ENCODE data around the gene MINAR2.
A peak's percentile ranks its signal among the peaks of the same experiment; 100 is the strongest.

Gene MINAR2

GRCh38 chr5:129767927-129768380, 20.1 kb downstream of the MINAR2 start:
- no peak overlapping the region for H2BK120ac ChIP-seq (ENCODE audit: low read depth, low read length)
- no peak overlapping the region for H3K4ac ChIP-seq (ENCODE audit: low read length)
- no peak overlapping the region for H2AK5ac ChIP-seq (ENCODE audit: low read depth, low read length)
- no peaks in the 10 kb centered on the region for H3K36me3 ChIP-seq (replicated peaks in 1 of 2; ENCODE audit: control insufficient read depth in 2 of 2, insufficient read depth in 2 of 2, low read length in 2 of 2)
- DNase-seq (ENCODE audit: low spot score) = peak; percentile 87
- no peak overlapping the region for H3K27ac ChIP-seq (replicated peaks; ENCODE audit: low read length)
- H4K91ac ChIP-seq (ENCODE audit: low read depth, low read length, poor library complexity) = no peak overlapping the region
- H4K8ac ChIP-seq (ENCODE audit: low read depth, low read length) = no peak overlapping the region
- H2BK12ac ChIP-seq (ENCODE audit: low read length) = no peak overlapping the region
- H3K23ac ChIP-seq (ENCODE audit: low read depth, low read length, poor library complexity) = no peak overlapping the region
- no peak overlapping the region for H3K4me2 ChIP-seq (ENCODE audit: insufficient read depth, low read length, poor library complexity, severe bottlenecking)
- no peak overlapping the region for H2BK5ac ChIP-seq (ENCODE audit: low read length)
- H3K27me3 ChIP-seq (ENCODE audit: control insufficient read depth in 3 of 3, insufficient read depth in 3 of 3, low read depth in 1 of 3, low read length in 3 of 3) = peaks cover 0 to 16% (median 1%) of the 10 kb centered on the region in 3 experiments
- H3K4me1 ChIP-seq (ENCODE audit: control insufficient read depth in 2 of 2, insufficient read depth in 1 of 2, low read depth in 1 of 2, low read length in 2 of 2) = peaks cover 1 to 4% of the 10 kb centered on the region in 2 donors
- no peak overlapping the region for H3K18ac ChIP-seq (ENCODE audit: low read length)
- WGBS, 2 donors (ENCODE audit: extremely low coverage in 2 of 2, insufficient read length in 2 of 2, insufficient replicate concordance in 1 of 2) = no CpG with 5 or more reads among the region's 3 CpGs
- no peak overlapping the region for H3K4me3 ChIP-seq (ENCODE audit: low read length in 2 of 2)
- no peak overlapping the region for H3K9ac ChIP-seq (ENCODE audit: low read depth, low read length, poor library complexity)
- no peaks in the 10 kb centered on the region for H3K9me3 ChIP-seq (replicated peaks in 1 of 2; ENCODE audit: control insufficient read depth in 2 of 2, insufficient read depth in 1 of 2, low read depth in 1 of 2, low read length in 2 of 2)
- H3K79me1 ChIP-seq (ENCODE audit: low read depth, low read length) = no peaks in the 10 kb centered on the region
- H3K14ac ChIP-seq (ENCODE audit: low read length) = no peak overlapping the region
- H2BK15ac ChIP-seq (ENCODE audit: low read length) = no peak overlapping the region
- no peak overlapping the region for H2AFZ ChIP-seq (ENCODE audit: low read length)

- Histone ChIP-seq H3K4me2 (ENCODE audit: insufficient read depth, low read length, poor library complexity, severe bottlenecking) (no peak overlapping the region), H4K8ac (ENCODE audit: low read depth, low read length) (no peak overlapping the region), H3K14ac (ENCODE audit: low read length) (no peak overlapping the region), H3K4me3 (ENCODE audit: low read length in 2 of 2) (no peak overlapping the region), H3K4ac (ENCODE audit: low read length) (no peak overlapping the region), H2AFZ (ENCODE audit: low read length) (no peak overlapping the region), H4K91ac (ENCODE audit: low read depth, low read length, poor library complexity) (no peak overlapping the region), H3K36me3 (replicated peaks in 1 of 2; ENCODE audit: control insufficient read depth in 2 of 2, insufficient read depth in 2 of 2, low read length in 2 of 2) (no peaks in the 10 kb centered on the region), H3K9me3 (replicated peaks in 1 of 2; ENCODE audit: control insufficient read depth in 2 of 2, insufficient read depth in 1 of 2, low read depth in 1 of 2, low read length in 2 of 2) (no peaks in the 10 kb centered on the region), H2BK15ac (ENCODE audit: low read length) (no peak overlapping the region), H2BK12ac (ENCODE audit: low read length) (no peak overlapping the region), H3K9ac (ENCODE audit: low read depth, low read length, poor library complexity) (no peak overlapping the region), H3K27ac (replicated peaks; ENCODE audit: low read length) (no peak overlapping the region), H3K4me1 (ENCODE audit: control insufficient read depth in 2 of 2, insufficient read depth in 1 of 2, low read depth in 1 of 2, low read length in 2 of 2) (peaks cover 1 to 4% of the 10 kb centered on the region in 2 donors), H3K79me1 (ENCODE audit: low read depth, low read length) (no peaks in the 10 kb centered on the region), H3K18ac (ENCODE audit: low read length) (no peak overlapping the region), H3K27me3 (ENCODE audit: control insufficient read depth in 3 of 3, insufficient read depth in 3 of 3, low read depth in 1 of 3, low read length in 3 of 3) (peaks cover 0 to 16% (median 1%) of the 10 kb centered on the region in 3 experiments), H2BK120ac (ENCODE audit: low read depth, low read length) (no peak overlapping the region), H3K23ac (ENCODE audit: low read depth, low read length, poor library complexity) (no peak overlapping the region), H2BK5ac (ENCODE audit: low read length) (no peak overlapping the region), H2AK5ac (ENCODE audit: low read depth, low read length) (no peak overlapping the region)
- DNase-seq (ENCODE audit: low spot score) = no peak
- WGBS, 2 donors (ENCODE audit: extremely low coverage in 2 of 2, insufficient read length in 2 of 2, insufficient replicate concordance in 1 of 2) = no CpG with 5 or more reads among the region's 6 CpGs
Observed at GRCh38 chr5:129768735-129769134, 20.8 kb downstream of the MINAR2 start.

DNA sequence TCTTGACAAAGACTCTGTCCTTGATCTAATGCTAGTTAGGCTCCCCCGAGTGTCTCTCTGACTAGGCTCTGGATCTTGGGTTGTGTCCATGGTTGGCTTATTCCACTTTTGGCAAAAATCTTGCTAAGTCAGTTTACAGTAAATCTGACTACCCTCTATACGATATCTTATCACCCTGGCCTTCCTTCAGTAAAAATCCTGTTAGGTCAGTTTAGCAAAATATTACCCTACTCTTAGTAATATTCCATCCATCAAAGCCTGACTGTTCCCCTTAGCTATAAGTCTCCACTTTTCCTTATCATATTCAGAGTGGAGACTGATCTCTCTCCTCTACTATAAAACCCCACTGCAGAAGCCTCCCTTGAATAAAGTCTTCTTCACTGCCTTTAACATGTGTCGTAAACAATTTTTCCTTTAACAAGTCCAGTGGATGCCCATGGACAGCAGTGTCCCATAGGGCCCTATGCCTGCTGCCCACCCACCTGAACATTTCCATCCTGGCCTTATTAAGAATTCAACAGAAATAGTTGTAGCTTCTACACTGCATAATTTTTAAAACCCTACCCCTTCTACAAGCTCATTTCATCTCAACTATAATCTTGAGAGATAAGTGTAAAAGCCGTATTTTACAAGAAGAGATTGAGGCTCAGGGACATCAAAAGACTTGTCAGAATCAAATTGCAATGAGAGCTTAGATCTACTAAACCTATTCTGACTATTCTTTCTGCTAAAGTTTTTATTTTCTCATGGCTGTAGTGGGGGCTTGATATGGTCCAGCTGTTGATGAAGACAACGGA, 22.3 kb downstream of the MINAR2 start:
- Histone ChIP-seq H3K18ac (ENCODE audit: low read length) (no peak overlapping the region), H3K9ac (ENCODE audit: low read depth, low read length, poor library complexity) (no peak overlapping the region), H3K4me3 (ENCODE audit: low read length in 2 of 2) (no peak overlapping the region), H3K14ac (ENCODE audit: low read length) (no peak overlapping the region), H2BK12ac (ENCODE audit: low read length) (no peak overlapping the region), H2AFZ (ENCODE audit: low read length) (no peak overlapping the region), H2AK5ac (ENCODE audit: low read depth, low read length) (no peak overlapping the region), H3K9me3 (replicated peaks in 1 of 2; ENCODE audit: control insufficient read depth in 2 of 2, insufficient read depth in 1 of 2, low read depth in 1 of 2, low read length in 2 of 2) (no peaks in the 10 kb centered on the region), H3K27me3 (ENCODE audit: control insufficient read depth in 3 of 3, insufficient read depth in 3 of 3, low read depth in 1 of 3, low read length in 3 of 3) (peaks cover 0 to 16% (median 1%) of the 10 kb centered on the region in 3 experiments), H3K79me1 (ENCODE audit: low read depth, low read length) (no peaks in the 10 kb centered on the region), H3K36me3 (replicated peaks in 1 of 2; ENCODE audit: control insufficient read depth in 2 of 2, insufficient read depth in 2 of 2, low read length in 2 of 2) (no peaks in the 10 kb centered on the region), H2BK15ac (ENCODE audit: low read length) (no peak overlapping the region), H3K4me2 (ENCODE audit: insufficient read depth, low read length, poor library complexity, severe bottlenecking) (no peak overlapping the region), H4K91ac (ENCODE audit: low read depth, low read length, poor library complexity) (no peak overlapping the region), H4K8ac (ENCODE audit: low read depth, low read length) (no peak overlapping the region), H3K4ac (ENCODE audit: low read length) (no peak overlapping the region), H3K23ac (ENCODE audit: low read depth, low read length, poor library complexity) (no peak overlapping the region), H3K27ac (replicated peaks; ENCODE audit: low read length) (no peak overlapping the region), H2BK120ac (ENCODE audit: low read depth, low read length) (no peak overlapping the region), H3K4me1 (ENCODE audit: control insufficient read depth in 2 of 2, insufficient read depth in 1 of 2, low read depth in 1 of 2, low read length in 2 of 2) (peaks cover 1 to 4% of the 10 kb centered on the region in 2 donors), H2BK5ac (ENCODE audit: low read length) (no peak overlapping the region)
- no peak for DNase-seq (ENCODE audit: low spot score)
- WGBS, 2 donors (ENCODE audit: extremely low coverage in 2 of 2, insufficient read length in 2 of 2, insufficient replicate concordance in 1 of 2) = no CpG with 5 or more reads among the region's 5 CpGs

GRCh38 chr5:129771058-129771838, 23.4 kb downstream of the MINAR2 start:
- Histone ChIP-seq H3K4me3 (ENCODE audit: low read length in 2 of 2) (no peak overlapping the region), H3K27ac (replicated peaks; ENCODE audit: low read length) (no peak overlapping the region), H4K91ac (ENCODE audit: low read depth, low read length, poor library complexity) (no peak overlapping the region), H2BK120ac (ENCODE audit: low read depth, low read length) (no peak overlapping the region), H3K27me3 (ENCODE audit: control insufficient read depth in 3 of 3, insufficient read depth in 3 of 3, low read depth in 1 of 3, low read length in 3 of 3) (peaks cover 0 to 16% (median 1%) of the 10 kb centered on the region in 3 experiments), H3K36me3 (replicated peaks in 1 of 2; ENCODE audit: control insufficient read depth in 2 of 2, insufficient read depth in 2 of 2, low read length in 2 of 2) (no peaks in the 10 kb centered on the region), H3K4ac (ENCODE audit: low read length) (no peak overlapping the region), H3K14ac (ENCODE audit: low read length) (no peak overlapping the region), H3K23ac (ENCODE audit: low read depth, low read length, poor library complexity) (no peak overlapping the region), H2BK15ac (ENCODE audit: low read length) (no peak overlapping the region), H3K4me2 (ENCODE audit: insufficient read depth, low read length, poor library complexity, severe bottlenecking) (no peak overlapping the region), H2AFZ (ENCODE audit: low read length) (peak overlapping the region; percentile 62), H3K18ac (ENCODE audit: low read length) (no peak overlapping the region), H3K9ac (ENCODE audit: low read depth, low read length, poor library complexity) (no peak overlapping the region), H2AK5ac (ENCODE audit: low read depth, low read length) (no peak overlapping the region), H3K79me1 (ENCODE audit: low read depth, low read length) (no peaks in the 10 kb centered on the region), H2BK5ac (ENCODE audit: low read length) (no peak overlapping the region), H4K8ac (ENCODE audit: low read depth, low read length) (no peak overlapping the region), H3K4me1 (ENCODE audit: control insufficient read depth in 2 of 2, insufficient read depth in 1 of 2, low read depth in 1 of 2, low read length in 2 of 2) (peaks cover 1 to 4% of the 10 kb centered on the region in 2 donors), H3K9me3 (replicated peaks in 1 of 2; ENCODE audit: control insufficient read depth in 2 of 2, insufficient read depth in 1 of 2, low read depth in 1 of 2, low read length in 2 of 2) (no peaks in the 10 kb centered on the region), H2BK12ac (ENCODE audit: low read length) (no peak overlapping the region)
- WGBS, 2 donors (ENCODE audit: extremely low coverage in 2 of 2, insufficient read length in 2 of 2, insufficient replicate concordance in 1 of 2) = no CpG with 5 or more reads among the region's 9 CpGs
- peak; percentile 57 for DNase-seq (ENCODE audit: low spot score)

Measured in neuronal stem cell (in vitro differentiated cells).